Neural cell (in vitro differentiated cells): ENCODE results near the gene PPP2R5E. TPM values are rescaled to one million over a fixed set of nuclear protein-coding genes. Genes with fewer than 3 reads are reported as not detected.
"Not testable (repeated sequence)": the region's sequence is repeated elsewhere in the genome, so short reads cannot be mapped to it uniquely, and the experiment has no call there.

Experiments
- H2AFZ ChIP-seq: fragments of 200-600, 300-800 bp; sonication (generic), shearing (Covaris generic); 2 replicates; pipeline ENCODE4 v1.6.0; 2014; ENCODE audit warnings: low read depth, mild to moderate bottlenecking, antibody characterized with exemption, low read length, moderate library complexity
- H3F3A ChIP-seq: fragments of 200-600 bp; shearing (Covaris generic); 2 replicates; pipeline ENCODE4 v1.6.1; 2016; ENCODE audit warnings: mild to moderate bottlenecking, moderate library complexity, mixed read lengths, antibody characterized with exemption, low read length; ENCODE audit not compliant: insufficient read depth, poor library complexity, severe bottlenecking
- H3K27ac ChIP-seq: fragments of 200-600, 300-800 bp; sonication (generic), shearing (Covaris generic); 2 replicates; pipeline ENCODE4 v1.5.1; 2014; ENCODE audit warnings: mild to moderate bottlenecking, low read length, moderate library complexity
- H3K27me3 ChIP-seq: fragments of 300-800, 200-600 bp; sonication (generic), shearing (Covaris generic); 2 replicates; pipeline ENCODE4 v1.6.0; 2014; ENCODE audit warnings: mild to moderate bottlenecking, low read depth, low read length, moderate library complexity; ENCODE audit not compliant: insufficient read depth
- H3K36me3 ChIP-seq: fragments of 300-800, 200-600 bp; sonication (generic), shearing (Covaris generic); 2 replicates; pipeline ENCODE4 v1.5.1; 2014; ENCODE audit warnings: mild to moderate bottlenecking, antibody characterized with exemption, low read length, moderate library complexity; ENCODE audit not compliant: insufficient read depth
- H3K4me2 ChIP-seq: fragments of 300-800, 200-600 bp; sonication (generic), shearing (Covaris generic); 2 replicates; pipeline ENCODE4 v1.6.0; 2014; ENCODE audit warnings: mild to moderate bottlenecking, low read length
- H3K4me3 ChIP-seq: fragments of 300-800, 200-600 bp; sonication (generic), shearing (Covaris generic); 2 replicates; pipeline ENCODE4 v1.5.1; 2014; ENCODE audit warnings: mild to moderate bottlenecking, low read length, moderate library complexity
- H3K79me2 ChIP-seq: fragments of 200-600 bp; shearing (Covaris generic); replicated peaks from 2 replicates; pipeline ENCODE4 v1.6.0; 2014; ENCODE audit warnings: mild to moderate bottlenecking, low read length, moderate library complexity; ENCODE audit not compliant: insufficient read depth
- H3K9ac ChIP-seq: fragments of 300-800, 200-600 bp; sonication (generic), shearing (Covaris generic); 2 replicates; pipeline ENCODE4 v1.6.1; 2016; ENCODE audit warnings: mild to moderate bottlenecking, low read length, mixed read lengths
- H3K9me2 ChIP-seq: fragments of 200-600 bp; shearing (Covaris generic); 2 replicates; pipeline ENCODE4 v1.6.1; 2016; ENCODE audit warnings: mild to moderate bottlenecking, low read length, mixed read lengths; ENCODE audit not compliant: insufficient read depth
- H3K9me3 ChIP-seq: fragments of 200-600, 300-800 bp; sonication (generic), shearing (Covaris generic); 2 replicates; pipeline ENCODE4 v1.6.1; 2016; ENCODE audit warnings: mild to moderate bottlenecking, mixed run types, low read length, moderate library complexity, mixed read lengths
- H4K20me1 ChIP-seq: fragments of 200-600 bp; shearing (Covaris generic); 2 replicates; pipeline ENCODE4 v1.6.1; 2016; ENCODE audit warnings: mild to moderate bottlenecking, mixed run types; ENCODE audit not compliant: insufficient read depth
- CTCF ChIP-seq: fragments of 450-650 bp; IDR thresholded peaks from 2 replicates; pipeline ENCODE4 v1.5.1; 2014; ENCODE audit warnings: antibody characterized with exemption, mild to moderate bottlenecking, moderate library complexity; ENCODE audit not compliant: poor library complexity, severe bottlenecking
- EP300 ChIP-seq: fragments of 450-650 bp; conservative IDR thresholded peaks from 2 replicates; pipeline ENCODE4 v1.6.1; 2014; ENCODE audit warnings: antibody characterized with exemption, mild to moderate bottlenecking, moderate library complexity; ENCODE audit not compliant: poor library complexity, severe bottlenecking
- EZH2 ChIP-seq: fragments of 200-600, 300-800 bp; shearing (Covaris generic), sonication (generic); IDR thresholded peaks from 2 replicates; pipeline ENCODE4 v1.6.1; 2014; ENCODE audit warnings: antibody characterized with exemption, low read length, borderline replicate concordance, mild to moderate bottlenecking; ENCODE audit not compliant: insufficient read depth, poor library complexity, severe bottlenecking
- MXI1 ChIP-seq: fragments of 450-650 bp; conservative IDR thresholded peaks from 2 replicates; pipeline ENCODE4 v1.6.1; 2014; ENCODE audit warnings: antibody characterized with exemption, mild to moderate bottlenecking; ENCODE audit not compliant: poor library complexity, severe bottlenecking
- POLR2AphosphoS5 ChIP-seq: IDR thresholded peaks from 2 replicates; pipeline ENCODE4 v1.6.1; 2012
- RAD21 ChIP-seq: fragments of 450-650 bp; conservative IDR thresholded peaks from 2 replicates; pipeline ENCODE4 v1.6.1; 2014; ENCODE audit warnings: antibody characterized with exemption, mild to moderate bottlenecking, moderate library complexity
- REST ChIP-seq: IDR thresholded peaks from 2 replicates; pipeline ENCODE4 v1.6.1; 2012; ENCODE audit warnings: borderline replicate concordance
- SMC3 ChIP-seq: fragments of 450-650 bp; conservative IDR thresholded peaks from 2 replicates; pipeline ENCODE4 v1.6.1; 2014; ENCODE audit warnings: antibody characterized with exemption, mild to moderate bottlenecking, moderate library complexity; ENCODE audit not compliant: poor library complexity
- polyA plus RNA-seq: library from polyadenylated mRNA; depleted of rRNA; stranded (reverse); fragments of >200 nt; gene quantifications from 2 replicates; pipeline ENCODE4 v1.2.3, GENCODE V29; 2014

PPP2R5E gene
- polyA plus RNA-seq, 1 donor from 2014 or later = 26.7 TPM

GRCh38 chr14:63524537-63525155 is 18.5 kb downstream of the PPP2R5E start:
- H3K27ac ChIP-seq = no peak overlapping the region
- no peaks in the 10 kb centered on the region for H3K36me3 ChIP-seq
- peaks cover 46% of the 10 kb centered on the region for H3K79me2 ChIP-seq
- no peak overlapping the region for H3K4me2 ChIP-seq
- no peak for TF ChIP-seq POLR2AphosphoS5
- no peak for TF ChIP-seq RAD21
- TF ChIP-seq SMC3 = no peak
- TF ChIP-seq CTCF = no peak
- TF ChIP-seq REST = no peak
- TF ChIP-seq EP300 = no peak
- TF ChIP-seq MXI1 = no peak
- TF ChIP-seq EZH2 = no peak
- H3K4me3 ChIP-seq = no peak overlapping the region
- no peaks in the 10 kb centered on the region for H3F3A ChIP-seq
- H3K9me2 ChIP-seq = no peaks in the 10 kb centered on the region
- no peak overlapping the region for H2AFZ ChIP-seq
- H4K20me1 ChIP-seq = no peaks in the 10 kb centered on the region
- no peaks in the 10 kb centered on the region for H3K27me3 ChIP-seq
- no peaks in the 10 kb centered on the region for H3K9me3 ChIP-seq
- H3K9ac ChIP-seq = no peak overlapping the region

- no peaks in the 10 kb centered on the region for H3K9me3 ChIP-seq
- H3K4me2 ChIP-seq = no peak overlapping the region
- TF ChIP-seq EZH2 (no peak), MXI1 (no peak), EP300 (no peak), REST (no peak), SMC3 (no peak), POLR2AphosphoS5 (no peak)
- H3K27me3 ChIP-seq = no peaks in the 10 kb centered on the region
- no peak overlapping the region for H3K4me3 ChIP-seq
- H3K9ac ChIP-seq = no peak overlapping the region
- H3F3A ChIP-seq = no peaks in the 10 kb centered on the region
- H3K79me2 ChIP-seq = peaks cover 41% of the 10 kb centered on the region
- H4K20me1 ChIP-seq = no peaks in the 10 kb centered on the region
- no peak overlapping the region for H2AFZ ChIP-seq
- H3K9me2 ChIP-seq = no peaks in the 10 kb centered on the region
- no peak overlapping the region for H3K27ac ChIP-seq
- no peaks in the 10 kb centered on the region for H3K36me3 ChIP-seq
These were observed 19.3 kb downstream of the PPP2R5E start for GRCh38 chr14:63523735-63524426.

GRCh38 chr14:63522511-63522910 is 20.7 kb downstream of the PPP2R5E start:
- H4K20me1 ChIP-seq, H3K27ac ChIP-seq, H3K27me3 ChIP-seq, H3F3A ChIP-seq, H2AFZ ChIP-seq, H3K36me3 ChIP-seq, H3K9me3 ChIP-seq, H3K9ac ChIP-seq, H3K4me3 ChIP-seq, H3K9me2 ChIP-seq, H3K4me2 ChIP-seq: not testable (repeated sequence)
- H3K79me2 ChIP-seq = peaks cover 37% of the 10 kb centered on the region
